HepG2 (cell line): ENCODE results near the gene MXI1. TPM values are rescaled to one million over a fixed set of nuclear protein-coding genes. Genes with fewer than 3 reads are reported as not detected.
"Not testable (repeated sequence)": the region's sequence is repeated elsewhere in the genome, so short reads cannot be mapped to it uniquely, and the experiment has no call there.

Source experiments
- ATAC-seq: fragments of 200-7000 bp; cut with Tn5 transposase; 3 replicates; pipeline ENCODE4 v1.9.1; 2020; ENCODE audit warnings: mild to moderate bottlenecking, moderate library complexity
- BruUV-seq: library from RNA; stranded (reverse); fragments of 400-500 nt; replicated peaks from 2 replicates; lab custom pipeline; 2021; lab: Mats Ljungman, UMichigan
- CTCF ChIA-PET: fragments of 300-600 bp; formaldehyde crosslinking; extraction: SDS; loops from one replicate; lab custom pipeline; 2021; ENCODE audit warnings: low total read pairs, inconsistent platforms, low intra/inter-chr PET ratio; lab: Yijun Ruan, JAX
- POLR2A ChIA-PET: fragments of 350-600 bp; sonication (Branson Sonifier 250); formaldehyde crosslinking; loops from one replicate; lab custom pipeline; 2020; ENCODE audit warnings: antibody characterized with exemption, inconsistent platforms; lab: Yijun Ruan, JAX
- DNase-seq: peaks from one replicate; pipeline ENCODE4 v3.0.0-alpha.2; 2015; ENCODE audit warnings: low spot score
- FAIRE-seq: peaks from 3 replicates; lab custom pipeline; 2011; peaks lifted over from hg19 to GRCh38; lab: Jason Lieb, UNC
- H2AFZ ChIP-seq: one replicate; pipeline ENCODE4 v1.6.1; 2011; ENCODE audit warnings: low read length, inconsistent platforms
- H3K27ac ChIP-seq: fragments of 300-600 bp; 3 replicates; pipeline ENCODE4 v1.8.0; 2011; ENCODE audit warnings: mixed run types, mild to moderate bottlenecking, mixed read lengths, low read length, inconsistent platforms; ENCODE audit not compliant: insufficient read depth; ENCODE audit errors: extremely low read length
- H3K27me3 ChIP-seq, 2 experiments: fragments of 200-600 bp in 1 of 2; 2 replicates in 1 of 2; 3 replicates in 1 of 2; pipeline versions ENCODE4 v1.6.0 to v1.8.0; 2011; ENCODE audit warnings: low read length in 2 of 2, mild to moderate bottlenecking in 2 of 2, moderate library complexity in 2 of 2, inconsistent platforms in 1 of 2; ENCODE audit not compliant: insufficient read depth in 2 of 2, control insufficient read depth in 1 of 2
- H3K36me3 ChIP-seq, 2 experiments: fragments of 200-600 bp in 1 of 2; replicated peaks in 1 of 2; 2 replicates in 1 of 2; 3 replicates in 1 of 2; pipeline versions ENCODE4 v1.5.1 to v1.8.0; 2011; ENCODE audit warnings: low read length in 2 of 2, inconsistent platforms in 1 of 2; ENCODE audit not compliant: insufficient read depth in 2 of 2, control insufficient read depth in 1 of 2
- H3K4me1 ChIP-seq: 2 replicates; pipeline ENCODE4 v1.5.1; 2012; ENCODE audit warnings: low read length, inconsistent platforms; ENCODE audit not compliant: insufficient read depth
- H3K4me2 ChIP-seq: 2 replicates; pipeline ENCODE4 v1.6.0; 2011; ENCODE audit warnings: low read depth, low read length, inconsistent platforms
- H3K4me3 ChIP-seq, 3 experiments: fragments of 200-600 bp in 1 of 3; sonication (generic), shearing (Covaris generic) in 1 of 3; replicated peaks in 1 of 3; 2 replicates each; pipeline ENCODE4 v1.5.1; 2011 to 2016; ENCODE audit warnings: low read length in 3 of 3, inconsistent platforms in 2 of 3, low read depth in 2 of 3, mild to moderate bottlenecking in 2 of 3, control low read depth in 1 of 3, mixed read lengths in 1 of 3; ENCODE audit not compliant: insufficient read depth in 1 of 3
- H3K79me2 ChIP-seq: one replicate; pipeline ENCODE4 v1.6.1; 2011; ENCODE audit warnings: low read length, inconsistent platforms; ENCODE audit not compliant: insufficient read depth
- H3K9ac ChIP-seq: 2 replicates; pipeline ENCODE4 v1.6.0; 2011; ENCODE audit warnings: mild to moderate bottlenecking, low read depth, low read length, inconsistent platforms; ENCODE audit not compliant: insufficient read depth
- H3K9me3 ChIP-seq: 2 replicates; pipeline ENCODE4 v1.5.1; 2012; ENCODE audit warnings: mild to moderate bottlenecking, low read length
- H4K20me1 ChIP-seq: 2 replicates; pipeline ENCODE4 v1.6.0; 2011; ENCODE audit warnings: inconsistent platforms, mild to moderate bottlenecking, low read length, moderate library complexity; ENCODE audit not compliant: insufficient read depth
- ATF7 ChIP-seq, 2 experiments: fragments of 450-650 bp in 1 of 2; sonication (generic) in 1 of 2; formaldehyde crosslinking in 1 of 2; IDR thresholded peaks; 2 replicates each; pipeline versions ENCODE4 v1.4.0 to v1.6.1; 2016 to 2020; ENCODE audit warnings: antibody characterized with exemption in 1 of 2, mild to moderate bottlenecking in 1 of 2, missing genetic modification reagents in 1 of 2
- CEBPB ChIP-seq: IDR thresholded peaks from 2 replicates; pipeline ENCODE4 v1.6.1; 2011; ENCODE audit warnings: low read depth, low read length, improper control_type of control experiment, borderline replicate concordance
- DBP ChIP-seq: sonication (generic); formaldehyde crosslinking; IDR thresholded peaks from 2 replicates; pipeline ENCODE4 v1.4.0; 2020; ENCODE audit warnings: missing genetic modification reagents; ENCODE audit errors: not compliant biosample characterization
- DMTF1 ChIP-seq: sonication (generic); formaldehyde crosslinking; IDR thresholded peaks from 2 replicates; pipeline ENCODE4 v1.4.0; 2020; ENCODE audit warnings: mild to moderate bottlenecking, missing genetic modification reagents
- EED ChIP-seq: sonication (generic); formaldehyde crosslinking; IDR thresholded peaks from 2 replicates; pipeline ENCODE4 v1.5.0; 2020; ENCODE audit warnings: mild to moderate bottlenecking, missing genetic modification reagents
- GATAD2A ChIP-seq: IDR thresholded peaks from 2 replicates; pipeline ENCODE4 v1.6.1; 2016
- MED13 ChIP-seq: sonication (generic); formaldehyde crosslinking; IDR thresholded peaks from 2 replicates; pipeline ENCODE4 v1.5.0; 2020; ENCODE audit warnings: missing genetic modification reagents
- ZNF101 ChIP-seq: sonication (generic); formaldehyde crosslinking; IDR thresholded peaks from 2 replicates; pipeline ENCODE4 v1.4.0; 2020; ENCODE audit warnings: mild to moderate bottlenecking, low read depth, missing genetic modification reagents, borderline replicate concordance
- ZNF263 ChIP-seq: sonication (generic); formaldehyde crosslinking; IDR thresholded peaks from 2 replicates; pipeline ENCODE4 v1.4.0; 2020; ENCODE audit warnings: missing genetic modification reagents
- ZNF432 ChIP-seq: sonication (generic); formaldehyde crosslinking; IDR thresholded peaks from 2 replicates; pipeline ENCODE4 v1.5.0; 2020; ENCODE audit warnings: missing genetic modification reagents, mild to moderate bottlenecking, borderline replicate concordance
- ZNF639 ChIP-seq: conservative IDR thresholded peaks from 2 replicates; pipeline ENCODE4 v1.6.1; 2018; ENCODE audit warnings: missing genetic modification reagents
- ZNF709 ChIP-seq: sonication (generic); formaldehyde crosslinking; IDR thresholded peaks from 2 replicates; pipeline ENCODE4 v1.5.0; 2020; ENCODE audit warnings: mild to moderate bottlenecking, missing genetic modification reagents
- WGBS: methylation state at CpG from one replicate; pipeline ENCODE4 v1.1.6; 2017; ENCODE audit warnings: low lambda C conversion rate; 5-methylcytosine and 5-hydroxymethylcytosine counted together
- in situ Hi-C: cut with HindIII; loops from 2 replicates; pipeline ENCODE4 v1.10.0; 2017; ENCODE audit warnings: low pct_unique_long_range_greater_than_20kb; ENCODE audit not compliant: extremely low pct_ligation_motif_present
- intact Hi-C: fragments of 100-400 bp; cut with micrococcal nuclease; formaldehyde crosslinking; loops from one replicate; pipeline ENCODE4 v1.10.0; 2022; ENCODE audit not compliant: unreplicated experiment
- polyA plus RNA-seq, 8 experiments: library from polyadenylated mRNA; depleted of rRNA in 3 of 8; stranded (reverse) in 7 of 8; unstranded in 1 of 8; fragments of >200 nt; fragmentation: Illumina TruSeq in 4 of 8; extraction: Trizol in 4 of 8; gene quantifications; 2 replicates each; pipeline versions ENCODE4 v1.2.1 to v1.2.3, GENCODE V29; 2011 to 2016; ENCODE audit warnings: low read depth in 4 of 8, missing spikeins in 1 of 8, mixed read lengths in 1 of 8; ENCODE audit not compliant: insufficient read depth in 1 of 8
- total RNA-seq, 5 experiments: library from RNA; depleted of rRNA; stranded (reverse); fragments of >200 nt; fragmentation: Illumina TruSeq; extraction: Trizol; gene quantifications; 2 replicates each; pipeline ENCODE4 v1.2.3, GENCODE V29; 2016; ENCODE audit warnings: low read depth in 1 of 5

MXI1 gene
- total and polyA plus RNA-seq, 2 of the 13 experiments (the other 11 are each of a cell fraction or from before 2014, with no cell fraction given): 6.6 to 22.0 TPM

GRCh38 chr10:110200503-110200902 lies 6.9 kb upstream of the MXI1 start:
- intact Hi-C loops (no loop called here), in situ Hi-C loops (no loop called here)
- POLR2A ChIA-PET: no interaction called here
- FAIRE-seq: no peak
- Histone ChIP-seq H3K36me3 (no peaks in the 10 kb centered on the region; a peak in 1 of 5 replicates), H3K9me3 (no peaks in the 10 kb centered on the region), H3K27ac (no peak overlapping the region), H3K4me3 (no peak overlapping the region), H3K4me1 (peaks cover 18% of the 10 kb centered on the region), H3K9ac (no peak overlapping the region), H3K27me3 (peaks cover 3 to 27% of the 10 kb centered on the region in 2 experiments; a peak in 3 of 5 replicates), H2AFZ (no peak overlapping the region), H3K4me2 (no peak overlapping the region), H3K79me2 (no peaks in the 10 kb centered on the region), H4K20me1 (no peaks in the 10 kb centered on the region)
- no peak for ATAC-seq
- CTCF ChIA-PET: no interaction called here
- TF ChIP-seq ZNF639 (CRISPR knock-in tag): no peak
- TF ChIP-seq ATF7 (IDR thresholded peaks at IDR 0.05): peak; percentile 41; the same call in 1 of the 2 replicates
- TF ChIP-seq ATF7 (CRISPR knock-in tag; IDR thresholded peaks at IDR 0.05): no peak
- no peak for TF ChIP-seq EED (CRISPR knock-in tag)
- TF ChIP-seq CEBPB: peak; percentile 23; the same call in 1 of the 2 replicates
- no peak for TF ChIP-seq ZNF101 (CRISPR knock-in tag)
- no peak for TF ChIP-seq ZNF263 (CRISPR knock-in tag)
- TF ChIP-seq GATAD2A (CRISPR knock-in tag): no peak
- no peak for TF ChIP-seq ZNF432
- no peak for TF ChIP-seq ZNF709 (CRISPR knock-in tag)
- no peak for TF ChIP-seq DBP (CRISPR knock-in tag)
- no peak for TF ChIP-seq DMTF1 (CRISPR knock-in tag)
- no peak for TF ChIP-seq MED13 (CRISPR knock-in tag)
- WGBS: 35% methylated on average over 3 of the region's 3 CpGs
- no peak for DNase-seq
- no TSS peak for BruUV-seq

- in situ Hi-C loops, H3K27ac ChIP-seq, FAIRE-seq, H3K9ac ChIP-seq, H3K9me3 ChIP-seq, H3K36me3 ChIP-seq, DNase-seq, CTCF ChIA-PET, H3K4me3 ChIP-seq, H4K20me1 ChIP-seq, intact Hi-C loops, H3K4me2 ChIP-seq, H3K79me2 ChIP-seq, BruUV-seq, ATAC-seq, POLR2A ChIA-PET, H2AFZ ChIP-seq: not testable (repeated sequence)
- WGBS: 44% methylated on average over 8 of the region's 8 CpGs
- Histone ChIP-seq H3K4me1 (peaks cover 18% of the 10 kb centered on the region), H3K27me3 (peaks cover 3 to 27% of the 10 kb centered on the region in 2 experiments; a peak in 3 of 5 replicates)
Observed at GRCh38 chr10:110201046-110201445, 6.4 kb upstream of the MXI1 start.
